ENCODE results near the gene GALM. TPM values are rescaled to one million over a fixed set of nuclear protein-coding genes. Genes with fewer than 3 reads are reported as not detected.
"Not testable (repeated sequence)": the region's sequence is repeated elsewhere in the genome, so short reads cannot be mapped to it uniquely, and the experiment has no call there.

The GALM gene
- total RNA-seq, 1 experiment from 2014 or later, result 10.0 TPM

- Histone ChIP-seq H3K79me2 (ENCODE audit: insufficient read depth, low read length) (no peaks in the 10 kb centered on the region), H3T11ph (ENCODE audit: low read length) (no peak overlapping the region), H2BK20ac (ENCODE audit: low read depth, low read length, poor library complexity, severe bottlenecking) (no peak overlapping the region), H3K23ac (ENCODE audit: insufficient read length, low read depth, low read length) (no peak overlapping the region), H3K4me2 (ENCODE audit: insufficient read depth, insufficient read length, low read length) (no peak overlapping the region), H3K9ac (ENCODE audit: extremely low read depth, insufficient read length, low read length) (no peak overlapping the region), H3K14ac (ENCODE audit: insufficient read depth, low read length) (no peak overlapping the region), H3K18ac (ENCODE audit: insufficient read length, low read depth, low read length) (no peak overlapping the region), H3K9me3 (ENCODE audit: control insufficient read depth, low read depth, low read length) (no peaks in the 10 kb centered on the region), H3K4me1 (ENCODE audit: insufficient read depth, low read length) (peaks cover 7% of the 10 kb centered on the region; the same call in 1 of the 2 replicates), H3K27ac (ENCODE audit: insufficient read length, low read depth, low read length) (no peak overlapping the region), H4K20me1 (ENCODE audit: control insufficient read depth, insufficient read depth, insufficient read length) (no peaks in the 10 kb centered on the region), H2BK5ac (ENCODE audit: insufficient read length, low read length) (no peak overlapping the region), H3K79me1 (ENCODE audit: insufficient read depth, low read depth, low read length, poor library complexity, severe bottlenecking) (no peaks in the 10 kb centered on the region), H3K23me2 (ENCODE audit: insufficient read length, low read depth, low read length, poor library complexity, severe bottlenecking) (no peaks in the 10 kb centered on the region), H2AFZ (ENCODE audit: low read length) (no peak overlapping the region), H3K4ac (ENCODE audit: low read depth, low read length) (no peak overlapping the region), H3K27me3 (ENCODE audit: insufficient read depth, low read length) (no peaks in the 10 kb centered on the region), H3K56ac (ENCODE audit: insufficient read length, low read depth, low read length) (no peak overlapping the region), H2BK120ac (ENCODE audit: low read depth, low read length, poor library complexity, severe bottlenecking) (no peak overlapping the region), H4K8ac (replicated peaks; ENCODE audit: insufficient read length, low read depth, low read length) (no peak overlapping the region), H4K91ac (ENCODE audit: insufficient read length, low read depth, low read length) (no peak overlapping the region), H2AK5ac (ENCODE audit: insufficient read length, low read length) (no peak overlapping the region), H4K5ac (ENCODE audit: insufficient read length, low read depth, low read length) (no peak overlapping the region), H2BK15ac (ENCODE audit: low read depth, low read length) (no peak overlapping the region), H2BK12ac (ENCODE audit: insufficient read length, low read depth, low read length) (no peak overlapping the region)
- Mint-ChIP-seq H3K4me1 (peaks cover 7 to 13% of the 10 kb centered on the region in 2 experiments), H3K27ac (peak overlapping the region in 2 of 3 experiments; percentile 30 to 89; a peak in 3 of 7 replicates), H3K36me3 (ENCODE audit: insufficient read depth in 1 of 3, low read depth in 3 of 3) (peaks cover 26 to 49% (median 47%) of the 10 kb centered on the region in 3 experiments), H3K4me3 (peak overlapping the region in 1 of 2 experiments; percentile 30; a peak in 1 of 5 replicates), H3K9me3 (peaks cover 8 to 9% of the 10 kb centered on the region in 2 experiments; a peak in 4 of 5 replicates), H3K27me3 (ENCODE audit: low read depth) (no peaks in the 10 kb centered on the region)
- no peak for DNase-seq
- no CpG with 5 or more reads among the region's 4 CpGs for WGBS (ENCODE audit: extremely low coverage, insufficient read length, low lambda C conversion rate)
- TF ChIP-seq, protein P1, sequence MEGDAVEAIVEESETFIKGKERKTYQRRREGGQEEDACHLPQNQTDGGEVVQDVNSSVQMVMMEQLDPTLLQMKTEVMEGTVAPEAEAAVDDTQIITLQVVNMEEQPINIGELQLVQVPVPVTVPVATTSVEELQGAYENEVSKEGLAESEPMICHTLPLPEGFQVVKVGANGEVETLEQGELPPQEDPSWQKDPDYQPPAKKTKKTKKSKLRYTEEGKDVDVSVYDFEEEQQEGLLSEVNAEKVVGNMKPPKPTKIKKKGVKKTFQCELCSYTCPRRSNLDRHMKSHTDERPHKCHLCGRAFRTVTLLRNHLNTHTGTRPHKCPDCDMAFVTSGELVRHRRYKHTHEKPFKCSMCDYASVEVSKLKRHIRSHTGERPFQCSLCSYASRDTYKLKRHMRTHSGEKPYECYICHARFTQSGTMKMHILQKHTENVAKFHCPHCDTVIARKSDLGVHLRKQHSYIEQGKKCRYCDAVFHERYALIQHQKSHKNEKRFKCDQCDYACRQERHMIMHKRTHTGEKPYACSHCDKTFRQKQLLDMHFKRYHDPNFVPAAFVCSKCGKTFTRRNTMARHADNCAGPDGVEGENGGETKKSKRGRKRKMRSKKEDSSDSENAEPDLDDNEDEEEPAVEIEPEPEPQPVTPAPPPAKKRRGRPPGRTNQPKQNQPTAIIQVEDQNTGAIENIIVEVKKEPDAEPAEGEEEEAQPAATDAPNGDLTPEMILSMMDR (conservative IDR thresholded peaks at IDR 0.05), result no peak
Measured at GRCh38 chr2:38735999-38736320, 70.0 kb downstream of the GALM start.

- not testable (repeated sequence) for H2AFZ ChIP-seq (ENCODE audit: low read length); H2BK5ac ChIP-seq (ENCODE audit: insufficient read length, low read length); H3K18ac ChIP-seq (ENCODE audit: insufficient read length, low read depth, low read length); H4K20me1 ChIP-seq (ENCODE audit: control insufficient read depth, insufficient read depth, insufficient read length); H4K5ac ChIP-seq (ENCODE audit: insufficient read length, low read depth, low read length); H3K23ac ChIP-seq (ENCODE audit: insufficient read length, low read depth, low read length); H3K79me1 ChIP-seq (ENCODE audit: insufficient read depth, low read depth, low read length, poor library complexity, severe bottlenecking); DNase-seq; H3K23me2 ChIP-seq (ENCODE audit: insufficient read length, low read depth, low read length, poor library complexity, severe bottlenecking); H3K9me3 ChIP-seq (ENCODE audit: control insufficient read depth, low read depth, low read length); H2BK20ac ChIP-seq (ENCODE audit: low read depth, low read length, poor library complexity, severe bottlenecking); H3K27me3 ChIP-seq (ENCODE audit: insufficient read depth, low read length); H2AK5ac ChIP-seq (ENCODE audit: insufficient read length, low read length); H2BK120ac ChIP-seq (ENCODE audit: low read depth, low read length, poor library complexity, severe bottlenecking); H3K14ac ChIP-seq (ENCODE audit: insufficient read depth, low read length); H3K4me3 Mint-ChIP-seq; H3T11ph ChIP-seq (ENCODE audit: low read length); H4K91ac ChIP-seq (ENCODE audit: insufficient read length, low read depth, low read length); H3K79me2 ChIP-seq (ENCODE audit: insufficient read depth, low read length); H3K56ac ChIP-seq (ENCODE audit: insufficient read length, low read depth, low read length); H2BK12ac ChIP-seq (ENCODE audit: insufficient read length, low read depth, low read length); H3K27ac ChIP-seq (ENCODE audit: insufficient read length, low read depth, low read length); H3K4ac ChIP-seq (ENCODE audit: low read depth, low read length); H3K9me3 Mint-ChIP-seq; H4K8ac ChIP-seq (replicated peaks; ENCODE audit: insufficient read length, low read depth, low read length); H3K27me3 Mint-ChIP-seq (ENCODE audit: low read depth); H3K4me1 ChIP-seq (ENCODE audit: insufficient read depth, low read length); H2BK15ac ChIP-seq (ENCODE audit: low read depth, low read length); H3K9ac ChIP-seq (ENCODE audit: extremely low read depth, insufficient read length, low read length)
- no CpG with 5 or more reads among the region's 11 CpGs for WGBS (ENCODE audit: extremely low coverage, insufficient read length, low lambda C conversion rate)
- peaks cover 7 to 13% of the 10 kb centered on the region in 2 experiments for H3K4me1 Mint-ChIP-seq
- peaks cover 30 to 52% (median 45%) of the 10 kb centered on the region in 3 experiments for H3K36me3 Mint-ChIP-seq (ENCODE audit: insufficient read depth in 1 of 3, low read depth in 3 of 3)
- peak overlapping the region; percentile 20 for H3K4me2 ChIP-seq (ENCODE audit: insufficient read depth, insufficient read length, low read length)
- peak overlapping the region; percentile 53 to 85 (median 72); a peak in 6 of 7 replicates for H3K27ac Mint-ChIP-seq
Measured at GRCh38 chr2:38737000-38737698, 71.2 kb downstream of the GALM start.

All from H9 (cell line).